HepG2 (cell line): ENCODE results near the gene DPY19L1.

ENCODE experiments used
- JUNB ChIP-seq: sonication (generic); formaldehyde crosslinking; IDR thresholded peaks from 2 replicates; pipeline ENCODE4 v1.8.0; 2022; ENCODE audit warnings: missing genetic modification reagents, mild to moderate bottlenecking, borderline replicate concordance
- ZBTB49 ChIP-seq: sonication (generic); formaldehyde crosslinking; IDR thresholded peaks from 2 replicates; pipeline ENCODE4 v1.4.0; 2020; ENCODE audit warnings: missing genetic modification reagents, borderline replicate concordance

GRCh38 chr7:34946486-34946885, 90.8 kb downstream of the DPY19L1 start:
- TF ChIP-seq JUNB (CRISPR knock-in tag): no peak
- no peak for TF ChIP-seq ZBTB49 (CRISPR knock-in tag)
